Measurements from ENCODE around the gene DTL.

Gene DTL

DNA sequence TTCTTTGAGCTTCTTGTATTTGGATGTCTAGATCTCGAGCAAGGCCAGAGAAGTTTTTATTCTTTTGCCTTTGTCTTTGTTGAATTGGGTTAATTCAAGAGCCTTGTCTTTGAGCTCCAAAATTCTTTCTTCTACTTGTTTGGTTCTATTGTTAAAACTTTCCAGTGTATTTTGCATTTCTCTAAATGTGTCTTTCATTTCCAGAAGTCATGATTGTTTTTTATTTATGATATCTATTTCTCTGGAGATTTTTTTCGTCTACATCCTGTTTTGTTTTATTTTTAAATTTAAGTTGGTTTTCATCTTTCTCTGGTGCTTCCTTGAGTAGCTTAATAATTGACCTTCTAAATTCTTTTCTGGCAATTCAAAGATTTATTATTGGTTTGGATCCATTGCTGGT lies 61.8 kb downstream of the DTL start:
- no peak for DNase-seq (ENCODE audit: low spot score)

GRCh38 chr1:212098310-212098709 lies 62.8 kb downstream of the DTL start:
- no peak for DNase-seq (ENCODE audit: low spot score)

DNA sequence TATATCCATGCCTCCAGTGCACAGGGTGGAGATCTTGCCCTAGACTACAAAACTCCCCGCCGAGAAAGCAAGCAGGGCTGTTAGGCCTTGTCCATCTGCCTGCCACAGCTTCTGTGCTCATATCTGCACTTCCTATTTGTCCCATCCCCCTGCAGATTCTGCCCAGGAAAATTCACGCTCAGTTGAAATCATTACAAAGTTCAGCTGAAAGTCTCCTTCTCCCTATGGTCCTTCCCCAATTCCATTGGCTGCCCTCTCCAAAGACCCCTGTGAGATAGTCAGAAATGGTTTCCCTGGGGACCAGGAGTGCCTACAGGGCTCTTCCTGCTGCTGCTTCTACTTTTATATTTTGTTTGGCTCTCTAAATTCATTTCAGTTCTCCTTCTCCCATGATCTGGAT lies 63.2 kb downstream of the DTL start:
- DNase-seq (ENCODE audit: low spot score), result no peak

GRCh38 chr1:212101251-212101650 lies 65.7 kb downstream of the DTL start:
- DNase-seq (ENCODE audit: low spot score), result no peak

DNA sequence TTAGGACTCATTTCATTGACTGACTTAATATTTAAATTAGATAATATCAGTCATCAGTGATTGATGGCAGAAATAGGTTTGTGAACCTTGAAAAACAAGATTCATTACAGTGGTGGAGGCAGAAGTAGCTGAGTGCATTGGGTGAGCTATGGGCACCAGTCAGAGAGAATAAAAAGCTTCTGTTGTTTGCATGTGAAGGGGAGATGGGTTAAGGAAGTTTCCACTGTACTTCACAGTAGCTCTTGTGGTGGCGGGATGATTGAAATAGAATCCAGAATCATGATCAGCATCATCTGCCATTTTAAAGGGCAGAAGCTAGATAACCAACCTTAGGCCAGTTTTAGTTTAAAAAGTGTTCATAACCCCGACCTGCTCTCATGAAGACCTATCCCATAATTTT lies 66.2 kb downstream of the DTL start:
- no peak for DNase-seq (ENCODE audit: low spot score)

GRCh38 chr1:212104586-212105325 lies 69.2 kb downstream of the DTL start:
- DNase-seq (ENCODE audit: low spot score), result no peak

GRCh38 chr1:212106286-212106792 lies 70.8 kb downstream of the DTL start:
- no peak for DNase-seq (ENCODE audit: low spot score)

DNA sequence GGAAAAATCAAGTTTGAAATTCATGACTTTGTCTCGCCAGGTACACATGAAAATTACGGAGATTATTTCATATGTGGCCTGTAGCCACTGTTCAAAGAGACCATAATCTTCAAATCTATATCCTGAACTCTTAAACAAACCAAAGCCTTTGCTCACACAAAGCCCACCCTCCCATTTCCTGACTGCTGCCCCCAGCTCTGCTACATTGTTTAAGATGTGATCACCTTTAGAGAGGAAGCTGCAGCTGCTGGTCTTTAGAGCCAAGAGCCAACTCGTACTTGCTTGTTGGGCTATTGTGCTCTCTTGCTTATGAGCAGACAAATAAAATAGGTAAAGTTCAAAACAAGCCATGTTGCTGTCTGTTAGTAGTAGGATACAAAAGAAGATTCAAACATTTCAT lies 71.9 kb downstream of the DTL start:
- no peak for DNase-seq (ENCODE audit: low spot score)

DNA sequence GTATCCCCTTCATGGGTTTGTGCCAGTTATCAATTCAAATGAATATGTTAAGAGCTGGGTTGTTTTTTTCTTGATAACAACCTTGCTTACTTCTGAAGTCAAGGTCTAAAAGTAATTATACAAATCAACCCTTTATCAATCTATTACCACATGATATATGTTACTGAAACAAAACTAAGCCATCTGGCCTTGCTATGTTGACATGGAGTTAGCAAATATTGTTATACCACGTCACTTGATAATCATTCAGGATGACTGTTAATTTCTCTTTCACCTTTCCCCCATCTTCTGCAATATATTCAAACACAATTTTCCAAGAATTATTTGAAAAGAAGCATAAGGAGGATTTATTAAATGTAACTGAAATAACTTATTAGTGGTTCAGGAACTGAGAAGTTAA lies 72.6 kb downstream of the DTL start:
- no peak for DNase-seq (ENCODE audit: low spot score)

DNA sequence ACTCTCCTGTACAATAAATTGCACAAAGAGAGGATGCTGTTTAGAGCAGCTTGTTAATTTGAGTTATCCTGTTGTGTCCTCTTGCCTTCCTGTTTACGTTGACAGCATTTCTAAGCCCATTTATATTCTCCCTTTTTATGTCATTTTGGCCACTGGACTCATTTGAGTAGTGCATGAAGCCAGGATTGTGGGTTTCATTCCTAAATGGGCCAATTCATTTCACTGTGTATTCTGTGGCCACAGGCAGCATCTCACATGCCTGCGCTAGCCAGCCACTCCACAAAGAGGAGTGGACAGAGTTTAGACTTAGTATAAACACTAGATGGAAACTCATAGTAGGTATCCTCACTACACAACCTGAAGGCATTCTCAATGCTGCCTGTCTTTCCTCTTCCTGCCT lies 73.4 kb downstream of the DTL start:
- DNase-seq (ENCODE audit: low spot score), result no peak

GRCh38 chr1:212109728-212110127 lies 74.2 kb downstream of the DTL start:
- DNase-seq (ENCODE audit: low spot score), result no peak

- DNase-seq (ENCODE audit: low spot score), result no peak
These were observed 75.1 kb downstream of the DTL start for GRCh38 chr1:212110617-212111016.

DNA sequence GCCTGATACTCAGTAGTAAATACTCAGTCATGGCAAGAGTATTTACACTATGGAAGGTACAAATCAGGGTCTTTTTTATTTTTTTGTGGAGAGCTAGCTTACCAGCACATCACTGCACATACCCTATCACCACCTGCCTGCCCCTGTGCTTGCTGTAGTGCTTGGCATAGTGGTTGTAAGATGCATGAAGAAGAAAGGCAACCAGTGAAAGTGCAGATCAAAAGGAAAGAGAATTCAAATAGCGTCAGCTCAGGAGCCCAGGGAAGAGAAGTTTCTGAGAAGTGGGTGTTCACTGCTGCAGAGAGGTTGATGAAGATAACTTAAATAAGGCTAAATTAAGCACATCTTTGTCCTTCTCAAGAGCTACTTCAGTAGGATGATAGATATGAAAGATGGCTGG lies 76.0 kb downstream of the DTL start:
- DNase-seq (ENCODE audit: low spot score), result no peak

DNA sequence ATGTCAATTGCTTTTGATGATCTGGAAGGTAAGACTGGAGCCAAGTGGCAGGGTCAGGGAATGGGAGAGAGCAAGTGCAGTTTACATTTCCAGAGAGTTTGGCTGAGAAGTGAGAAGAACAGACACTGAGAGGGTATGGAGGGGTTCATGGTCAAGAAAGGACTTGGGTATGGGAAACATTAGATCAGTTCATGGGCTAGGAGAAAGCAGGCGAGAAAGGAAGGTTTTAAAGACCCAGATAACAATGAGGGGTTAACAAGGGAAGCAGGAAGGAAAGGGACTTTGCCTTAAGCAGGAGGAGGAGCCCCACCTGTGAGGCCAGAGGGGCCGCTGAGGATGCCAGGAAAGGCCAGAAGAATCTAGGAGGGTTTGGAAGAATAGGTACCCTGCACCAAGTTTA lies 78.2 kb downstream of the DTL start:
- DNase-seq (ENCODE audit: low spot score), result no peak

- no peak for DNase-seq (ENCODE audit: low spot score)
These were observed 82.8 kb downstream of the DTL start for GRCh38 chr1:212118167-212118871.

DNA sequence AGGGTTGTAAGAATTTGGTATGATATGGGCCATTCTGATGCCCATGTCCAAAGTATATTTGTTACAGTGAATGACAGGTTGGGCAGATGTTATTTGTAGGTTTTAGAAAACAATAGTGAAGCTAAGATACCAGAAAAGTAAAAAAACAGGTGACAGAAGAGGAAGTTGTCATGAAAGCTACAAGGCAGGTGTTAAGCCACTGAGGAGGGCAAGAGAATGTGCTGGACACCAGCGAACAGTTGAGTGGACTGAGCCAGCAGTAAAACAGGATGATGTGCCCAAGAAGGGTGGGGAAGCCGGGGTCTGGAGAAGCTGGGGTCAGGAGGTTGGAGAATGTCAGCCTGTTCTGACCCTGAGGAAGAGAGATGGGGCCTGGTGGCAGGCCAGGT lies 83.3 kb downstream of the DTL start:
- DNase-seq (ENCODE audit: low spot score), result no peak

DNA sequence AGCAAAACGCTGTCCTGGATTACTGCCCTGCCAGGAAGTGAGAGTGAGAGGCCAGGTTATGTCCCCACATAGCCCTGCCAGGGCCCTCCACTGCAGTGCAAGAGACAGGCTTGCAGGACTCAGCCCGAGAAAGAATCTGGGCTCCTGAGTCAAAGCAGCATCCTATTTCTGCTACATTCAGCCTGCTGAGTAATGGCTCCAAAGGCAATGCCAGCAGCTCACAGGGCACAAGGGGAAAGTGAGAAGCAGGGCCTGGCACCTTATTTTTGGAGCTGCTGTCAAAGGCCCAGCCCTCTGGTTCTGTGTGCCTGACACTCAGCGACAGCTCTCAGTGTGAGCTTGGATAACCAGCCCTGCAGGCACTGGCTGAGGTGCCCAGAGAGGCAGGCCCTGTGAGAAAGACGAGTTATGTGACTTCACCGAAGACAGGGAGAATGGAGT lies 83.9 kb downstream of the DTL start:
- DNase-seq (ENCODE audit: low spot score), result no peak

GRCh38 chr1:212119863-212120262 lies 84.3 kb downstream of the DTL start:
- DNase-seq (ENCODE audit: low spot score), result peak; percentile 18

GRCh38 chr1:212121779-212122178 lies 86.2 kb downstream of the DTL start:
- DNase-seq (ENCODE audit: low spot score), result no peak

- DNase-seq (ENCODE audit: low spot score), result no peak
These were observed 89.4 kb downstream of the DTL start for GRCh38 chr1:212124690-212125582.

- DNase-seq (ENCODE audit: low spot score), result no peak
These were observed 90.1 kb downstream of the DTL start for GRCh38 chr1:212125654-212126053.

DNA sequence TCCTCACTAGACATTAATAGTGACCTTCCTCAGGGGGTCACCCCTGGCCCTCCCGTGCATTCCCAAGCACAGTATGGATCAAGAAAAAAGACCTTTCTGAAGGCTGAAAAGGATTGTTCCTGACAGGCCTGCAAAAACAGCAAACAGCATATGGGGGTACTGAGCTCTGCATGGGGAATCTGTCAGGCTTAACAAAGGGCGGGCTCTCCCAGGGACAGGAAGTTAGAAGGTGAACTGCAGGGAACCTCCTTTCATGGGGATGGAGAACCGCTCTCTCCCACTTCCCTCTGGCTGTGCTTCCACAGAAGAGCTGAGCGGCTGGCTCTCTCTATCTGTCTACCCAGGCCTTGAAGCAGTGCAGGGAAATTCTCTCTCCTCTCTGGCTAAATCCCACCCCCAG lies 91.7 kb downstream of the DTL start:
- DNase-seq (ENCODE audit: low spot score), result no peak

GRCh38 chr1:212129781-212130180 lies 94.2 kb downstream of the DTL start:
- no peak for DNase-seq (ENCODE audit: low spot score)

All from HuH-7.5 (cell line).